H1 (cell line): ENCODE data around the gene ELMO3. TPM values are rescaled to one million over a fixed set of nuclear protein-coding genes. Genes with fewer than 3 reads are reported as not detected.

Experiments used
- CTCF ChIA-PET: fragments of 300-600 bp; sonication (Branson Sonifier 250); formaldehyde crosslinking; loops from one replicate; lab custom pipeline; 2021; ENCODE audit not compliant: partially characterized antibody; lab: Charles Lee
- POLR2A ChIA-PET: fragments of 300-600 bp; sonication (Branson Sonifier 250); formaldehyde crosslinking; loops from one replicate; lab custom pipeline; 2021; ENCODE audit warnings: inconsistent platforms; ENCODE audit not compliant: partially characterized antibody; lab: Charles Lee
- DNase-seq, 2 experiments: peaks; one replicate each; pipeline versions ENCODE4 v3.0.0 to v3.0.0-alpha.2; 2010 to 2022; ENCODE audit warnings: low spot score in 2 of 2, low read depth in 1 of 2, mixed read lengths in 1 of 2
- FAIRE-seq: peaks from 2 replicates; lab custom pipeline; 2011; peaks lifted over from hg19 to GRCh38; lab: Jason Lieb, UNC
- H2AFZ ChIP-seq: 2 replicates; pipeline ENCODE4 v1.8.1; 2012; ENCODE audit warnings: low read length, inconsistent platforms
- H2AK5ac ChIP-seq: 2 replicates; pipeline ENCODE4 v1.6.1; 2013; ENCODE audit warnings: low read depth, low read length
- H2BK120ac ChIP-seq: replicated peaks from 2 replicates; pipeline ENCODE3; 2013; ENCODE audit warnings: low read depth, low read length, inconsistent platforms
- H2BK12ac ChIP-seq: 2 replicates; pipeline ENCODE4 v1.6.1; 2013; ENCODE audit warnings: low read depth, low read length
- H2BK15ac ChIP-seq: 2 replicates; pipeline ENCODE4 v1.6.1; 2013; ENCODE audit warnings: low read length
- H2BK20ac ChIP-seq: 2 replicates; pipeline ENCODE4 v1.6.1; 2013; ENCODE audit warnings: low read length
- H2BK5ac ChIP-seq: 2 replicates; pipeline ENCODE4 v1.6.1; 2013; ENCODE audit warnings: low read depth, low read length
- H3K14ac ChIP-seq: 2 replicates; pipeline ENCODE4 v1.6.1; 2013; ENCODE audit warnings: inconsistent platforms; ENCODE audit not compliant: insufficient read length
- H3K18ac ChIP-seq: 2 replicates; pipeline ENCODE4 v1.6.1; 2013; ENCODE audit warnings: low read length; ENCODE audit errors: extremely low read depth
- H3K23ac ChIP-seq: 2 replicates; pipeline ENCODE4 v1.6.1; 2013; ENCODE audit warnings: inconsistent platforms; ENCODE audit not compliant: insufficient read length
- H3K23me2 ChIP-seq: 2 replicates; pipeline ENCODE4 v1.6.1; 2013; ENCODE audit warnings: low read depth, low read length
- H3K27ac ChIP-seq: 2 replicates; pipeline ENCODE4 v1.6.1; 2011; ENCODE audit warnings: low read depth, low read length, inconsistent platforms
- H3K27me3 ChIP-seq, 4 experiments: replicated peaks in 1 of 4; 1 replicate in 1 of 4; 2 replicates in 3 of 4; pipeline versions ENCODE4 v1.6.1 to v1.8.1; 2011 to 2013; ENCODE audit warnings: low read length in 3 of 4, mild to moderate bottlenecking in 3 of 4, inconsistent platforms in 2 of 4, mixed read lengths in 2 of 4, moderate library complexity in 1 of 4; ENCODE audit not compliant: control insufficient read depth in 3 of 4, insufficient read depth in 3 of 4; ENCODE audit errors: extremely low read depth in 1 of 4
- H3K36me3 ChIP-seq, 4 experiments: 2 replicates each; pipeline versions ENCODE4 v1.6.1 to v1.8.1; 2011 to 2013; ENCODE audit warnings: mild to moderate bottlenecking in 4 of 4, low read length in 3 of 4, moderate library complexity in 2 of 4, control low read depth in 1 of 4, inconsistent platforms in 1 of 4; ENCODE audit not compliant: insufficient read depth in 4 of 4, control insufficient read depth in 2 of 4
- H3K4ac ChIP-seq: replicated peaks from 2 replicates; pipeline ENCODE3; 2013; ENCODE audit warnings: low read length, low read depth, mixed read lengths, inconsistent platforms; ENCODE audit not compliant: insufficient read length
- H3K4me1 ChIP-seq, 4 experiments: replicated peaks in 1 of 4; 1 replicate in 1 of 4; 2 replicates in 3 of 4; pipeline versions ENCODE4 v1.6.1 to v1.8.1; 2011 to 2013; ENCODE audit warnings: low read length in 3 of 4, inconsistent platforms in 2 of 4, mixed read lengths in 1 of 4; ENCODE audit not compliant: insufficient read depth in 4 of 4, control insufficient read depth in 3 of 4
- H3K4me2 ChIP-seq, 2 experiments: 2 replicates each; pipeline versions ENCODE4 v1.6.1 to v1.8.1; 2011 to 2013; ENCODE audit warnings: low read depth in 2 of 2, low read length in 2 of 2, control low read depth in 1 of 2, inconsistent platforms in 1 of 2, mild to moderate bottlenecking in 1 of 2; ENCODE audit not compliant: insufficient read depth in 1 of 2
- H3K4me3 ChIP-seq, 4 experiments: fragments of 200-600, 300-600 bp in 1 of 4; sonication (generic), shearing (Covaris generic), sonication (Bioruptor Twin) in 1 of 4; 2 replicates each; pipeline versions ENCODE4 v1.5.1 to v1.8.1; 2011 to 2016; ENCODE audit warnings: low read length in 4 of 4, low read depth in 3 of 4, control low read depth in 2 of 4, inconsistent platforms in 2 of 4, mild to moderate bottlenecking in 2 of 4, mixed read lengths in 1 of 4, moderate library complexity in 1 of 4; ENCODE audit not compliant: insufficient read depth in 2 of 4; ENCODE audit errors: extremely low read depth in 1 of 4
- H3K56ac ChIP-seq: replicated peaks from 2 replicates; pipeline ENCODE3; 2013; ENCODE audit warnings: low read depth, mild to moderate bottlenecking, mixed read lengths, low read length, inconsistent platforms; ENCODE audit not compliant: insufficient read length
- H3K79me1 ChIP-seq: 2 replicates; pipeline ENCODE4 v1.6.1; 2013; ENCODE audit warnings: low read depth, low read length, control low read depth
- H3K79me2 ChIP-seq, 2 experiments: 2 replicates each; pipeline versions ENCODE4 v1.6.1 to v1.8.1; 2012 to 2013; ENCODE audit warnings: low read length in 2 of 2, mild to moderate bottlenecking in 2 of 2, inconsistent platforms in 1 of 2; ENCODE audit not compliant: insufficient read depth in 2 of 2, control insufficient read depth in 1 of 2
- H3K9ac ChIP-seq, 4 experiments: replicated peaks in 1 of 4; 1 replicate in 1 of 4; 2 replicates in 3 of 4; pipeline versions ENCODE4 v1.6.1 to v1.8.1; 2011 to 2013; ENCODE audit warnings: low read depth in 3 of 4, low read length in 3 of 4, control low read depth in 2 of 4, mild to moderate bottlenecking in 2 of 4, moderate library complexity in 2 of 4, inconsistent platforms in 1 of 4; ENCODE audit errors: extremely low read depth in 1 of 4
- H3K9me3 ChIP-seq, 2 experiments: 2 replicates each; pipeline versions ENCODE4 v1.6.1 to v1.8.1; 2012 to 2013; ENCODE audit warnings: mild to moderate bottlenecking in 2 of 2, moderate library complexity in 2 of 2, control low read depth in 1 of 2, inconsistent platforms in 1 of 2, low read depth in 1 of 2, low read length in 1 of 2, mixed read lengths in 1 of 2; ENCODE audit not compliant: insufficient read depth in 2 of 2
- H4K20me1 ChIP-seq, 2 experiments: replicated peaks in 1 of 2; 2 replicates each; pipeline versions ENCODE3 to v1.8.1; 2011 to 2013; ENCODE audit warnings: inconsistent platforms in 2 of 2, low read length in 2 of 2, mild to moderate bottlenecking in 1 of 2; ENCODE audit not compliant: insufficient read depth in 2 of 2, control insufficient read depth in 1 of 2
- H4K5ac ChIP-seq: 2 replicates; pipeline ENCODE4 v1.6.1; 2013; ENCODE audit warnings: low read length, low read depth, mixed read lengths, inconsistent platforms; ENCODE audit not compliant: insufficient read length
- H4K8ac ChIP-seq: 2 replicates; pipeline ENCODE4 v1.8.0; 2013; ENCODE audit warnings: mild to moderate bottlenecking, moderate library complexity, low read length, inconsistent platforms; ENCODE audit not compliant: insufficient read depth; ENCODE audit errors: extremely low read depth
- H4K91ac ChIP-seq: replicated peaks from 2 replicates; pipeline ENCODE3; 2013; ENCODE audit warnings: low read length, mixed read lengths, inconsistent platforms; ENCODE audit not compliant: insufficient read length
- ASH2L ChIP-seq: fragments of 200-600, 300-600 bp; sonication (generic); IDR thresholded peaks from one replicate; pipeline ENCODE4 v1.7.1; 2017; ENCODE audit warnings: low read length
- BRCA1 ChIP-seq: IDR thresholded peaks from 2 replicates; pipeline ENCODE4 v1.6.1; 2012; ENCODE audit warnings: low read depth, low read length, improper control_type of control experiment
- CEBPB ChIP-seq: IDR thresholded peaks from 2 replicates; pipeline ENCODE4 v1.6.1; 2012; ENCODE audit warnings: low read depth, low read length
- HDAC2 ChIP-seq, 2 experiments: fragments of 300-600 bp in 1 of 2; sonication (generic) in 1 of 2; IDR thresholded peaks; 2 replicates each; pipeline ENCODE4 v1.6.1; 2011 to 2012; ENCODE audit warnings: low read depth in 2 of 2, low read length in 2 of 2, mild to moderate bottlenecking in 2 of 2, moderate library complexity in 2 of 2, borderline replicate concordance in 1 of 2, inconsistent platforms in 1 of 2
- SP1 ChIP-seq: IDR thresholded peaks from 2 replicates; pipeline ENCODE4 v1.6.1; 2011; ENCODE audit warnings: low read depth, low read length
- TBP ChIP-seq: IDR thresholded peaks from 2 replicates; pipeline ENCODE4 v1.6.1; 2011; ENCODE audit warnings: low read depth, low read length, improper control_type of control experiment
- TCF12 ChIP-seq: IDR thresholded peaks from 2 replicates; pipeline ENCODE4 v1.6.1; 2011; ENCODE audit warnings: low read depth, mild to moderate bottlenecking, low read length
- YY1 ChIP-seq: IDR thresholded peaks from 2 replicates; pipeline ENCODE4 v1.6.1; 2011; ENCODE audit warnings: low read depth, mild to moderate bottlenecking, low read length
- WGBS, 2 experiments: shearing (Covaris generic) in 1 of 2; methylation state at CpG; one replicate each; pipeline versions ENCODE4 v1.1.6 to v1.1.7; 2013 to 2015; ENCODE audit warnings: low lambda C conversion rate in 2 of 2, mixed read lengths in 2 of 2, inconsistent platforms in 1 of 2, low coverage in 1 of 2, missing lambda C conversion rate in 1 of 2; ENCODE audit not compliant: insufficient replicate concordance in 2 of 2, insufficient coverage in 1 of 2, insufficient read length in 1 of 2; ENCODE audit errors: extremely low coverage in 1 of 2, missing lambda C conversion rate in 1 of 2; 5-methylcytosine and 5-hydroxymethylcytosine counted together
- polyA plus RNA-seq, 7 experiments: library from polyadenylated mRNA; depleted of rRNA in 3 of 7; stranded (reverse) in 5 of 7; unstranded in 2 of 7; fragments of >200 nt in 5 of 7; fragments of 200-250 nt in 2 of 7; gene quantifications; 1 replicate in 5 of 7; 2 replicates in 1 of 7; 4 replicates in 1 of 7; pipeline versions ENCODE4 v1.2.1 to v1.2.3, GENCODE V29; 2011 to 2013; ENCODE audit warnings: missing spikeins in 2 of 7, mixed read lengths in 2 of 7
- total RNA-seq: library from RNA; stranded (reverse); fragmentation: NEBNext Ultra II Directional; extraction: Animal tissue kit (Norgen Biotek cat#: 25700); gene quantifications from 2 replicates; pipeline ENCODE4 v1.2.1, GENCODE V29; 2021

Gene ELMO3
- total and polyA plus RNA-seq, 2 of the 8 experiments (the other 6 are each of a cell fraction or from before 2014, with no cell fraction given) = 9.6 to 10.9 TPM

DNA sequence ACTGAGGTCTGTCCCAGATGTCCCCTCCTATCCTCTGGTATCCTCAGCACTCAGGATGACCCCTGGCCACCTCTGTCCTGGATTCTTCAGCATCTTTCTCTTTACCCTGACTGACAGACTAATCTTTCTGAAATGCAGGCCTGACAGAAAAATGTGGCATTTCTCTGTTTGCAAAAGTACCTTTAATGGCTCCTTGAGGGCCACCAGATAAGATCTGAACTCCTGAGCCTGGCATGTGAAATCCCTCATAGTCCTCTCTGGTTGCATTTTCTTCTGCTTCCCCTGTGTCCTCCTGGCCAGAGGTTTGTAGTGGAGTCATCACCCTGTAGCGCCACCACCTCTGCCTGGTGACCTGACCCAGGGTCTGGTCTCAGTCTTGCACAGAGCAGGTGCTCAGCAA, 2.0 kb upstream of the ELMO3 start:
- TF ChIP-seq YY1 (no peak), BRCA1 (no peak), SP1 (no peak), CEBPB (no peak), TCF12 (no peak), HDAC2 (IDR thresholded peaks at IDR 0.05; ENCODE audit: borderline replicate concordance in 1 of 2, low read depth in 2 of 2, low read length in 2 of 2) (no peak), ASH2L (no peak), TBP (no peak)
- TF ChIP-seq, all 59 proteins: peak for 0
- no peak overlapping the region for H3K4me3 ChIP-seq
- H3K36me3 ChIP-seq = peaks cover 18 to 44% (median 34%) of the 10 kb centered on the region in 4 experiments
- peaks cover 10% of the 10 kb centered on the region for H3K79me1 ChIP-seq
- H2BK15ac ChIP-seq = no peak overlapping the region
- H4K5ac ChIP-seq = no peak overlapping the region
- no peak overlapping the region for H3K9ac ChIP-seq
- H2AFZ ChIP-seq = no peak overlapping the region
- H2BK120ac ChIP-seq = no peak overlapping the region
- no peak overlapping the region for H3K18ac ChIP-seq
- H3K79me2 ChIP-seq = peaks cover 8 to 17% of the 10 kb centered on the region in 2 experiments
- DNase-seq = no peak
- no peak overlapping the region for H3K23ac ChIP-seq
- peaks cover 0 to 17% (median 10%) of the 10 kb centered on the region in 4 experiments; a peak in 5 of 7 replicates for H3K4me1 ChIP-seq
- ChIA-PET CTCF (interaction anchor here (0.6 to 8.7 kb wide), 12 partner anchors 10 to 88 kb away, joined by 3 to 111 read pairs (median 7); partner anchors contain the start of genes EXOC3L1, MATCAP1, NOL3 and TMEM208), POLR2A (interaction anchor here (2.2 kb wide), 2 partner anchors 26 to 38 kb away, joined by 5 to 7 read pairs; partner anchors contain the start of gene NOL3)
- H2BK20ac ChIP-seq = no peak overlapping the region
- H3K4me2 ChIP-seq = no peak overlapping the region
- WGBS, 2 experiments = 90% methylated on average over 1 of the region's 1 CpG; no CpG with 5 or more reads in 1 of the 2 experiments
- no peak overlapping the region for H3K56ac ChIP-seq
- H4K20me1 ChIP-seq = peaks cover 5 to 29% of the 10 kb centered on the region in 2 experiments
- H3K23me2 ChIP-seq = peaks cover 13% of the 10 kb centered on the region
- H4K8ac ChIP-seq = no peak overlapping the region
- no peaks in the 10 kb centered on the region for H3K9me3 ChIP-seq
- H3K27me3 ChIP-seq = no peaks in the 10 kb centered on the region
- H2BK5ac ChIP-seq = no peak overlapping the region
- no peak overlapping the region for H2BK12ac ChIP-seq
- no peak overlapping the region for H3K14ac ChIP-seq
- no peak overlapping the region for H4K91ac ChIP-seq
- H3K4ac ChIP-seq = no peak overlapping the region
- H2AK5ac ChIP-seq = no peak overlapping the region
- FAIRE-seq = no peak
- no peak overlapping the region for H3K27ac ChIP-seq
